HepG2 (cell line): Measurements from ENCODE around the gene OTUD7B. TPM values are rescaled to one million over a fixed set of nuclear protein-coding genes. Genes with fewer than 3 reads are reported as not detected.

Experiments
- CREM ChIP-seq, 2 experiments: sonication (generic) in 1 of 2; formaldehyde crosslinking in 1 of 2; IDR thresholded peaks; 2 replicates each; pipeline versions ENCODE4 v1.4.0 to v1.6.1; 2016 to 2020; ENCODE audit warnings: antibody characterized with exemption in 1 of 2, mild to moderate bottlenecking in 1 of 2, missing genetic modification reagents in 1 of 2
- ELF3 ChIP-seq: IDR thresholded peaks from 2 replicates; pipeline ENCODE4 v1.6.1; 2016; ENCODE audit warnings: missing genetic modification reagents, missing compliant biosample characterization
- GPN1 ChIP-seq: sonication (generic); formaldehyde crosslinking; IDR thresholded peaks from 2 replicates; pipeline ENCODE4 v1.5.1; 2020; ENCODE audit warnings: missing genetic modification reagents, borderline replicate concordance
- KAT8 ChIP-seq: IDR thresholded peaks from 2 replicates; pipeline ENCODE4 v1.6.1; 2016; ENCODE audit warnings: missing genetic modification reagents, missing compliant biosample characterization
- MTA1 ChIP-seq: sonication (generic); formaldehyde crosslinking; IDR thresholded peaks from 2 replicates; pipeline ENCODE4 v1.4.0; 2020; ENCODE audit warnings: missing genetic modification reagents, mild to moderate bottlenecking, borderline replicate concordance
- POLR2G ChIP-seq: fragments of 200-400 bp; formaldehyde crosslinking; IDR thresholded peaks from 2 replicates; pipeline ENCODE4 v1.6.1; 2018; ENCODE audit warnings: mild to moderate bottlenecking, low read depth, low read length, moderate library complexity
- RFXANK ChIP-seq: IDR thresholded peaks from 2 replicates; pipeline ENCODE4 v1.6.1; 2016
- TEAD2 ChIP-seq: sonication (generic); formaldehyde crosslinking; IDR thresholded peaks from 2 replicates; pipeline ENCODE4 v1.9.0; 2021; ENCODE audit warnings: missing genetic modification reagents
- ZNF567 ChIP-seq: sonication (generic); formaldehyde crosslinking; IDR thresholded peaks from 2 replicates; pipeline ENCODE4 v1.8.1; 2023; ENCODE audit warnings: mild to moderate bottlenecking, missing genetic modification reagents, borderline replicate concordance
- polyA plus RNA-seq, 8 experiments: library from polyadenylated mRNA; depleted of rRNA in 3 of 8; stranded (reverse) in 7 of 8; unstranded in 1 of 8; fragments of >200 nt; fragmentation: Illumina TruSeq in 4 of 8; extraction: Trizol in 4 of 8; gene quantifications; 2 replicates each; pipeline versions ENCODE4 v1.2.1 to v1.2.3, GENCODE V29; 2011 to 2016; ENCODE audit warnings: low read depth in 4 of 8, missing spikeins in 1 of 8, mixed read lengths in 1 of 8; ENCODE audit not compliant: insufficient read depth in 1 of 8
- total RNA-seq, 5 experiments: library from RNA; depleted of rRNA; stranded (reverse); fragments of >200 nt; fragmentation: Illumina TruSeq; extraction: Trizol; gene quantifications; 2 replicates each; pipeline ENCODE4 v1.2.3, GENCODE V29; 2016; ENCODE audit warnings: low read depth in 1 of 5
- TF ChIP-seq, protein P1 (sequence below): sonication (generic); formaldehyde crosslinking; IDR thresholded peaks from 2 replicates; pipeline ENCODE4 v1.4.0; 2020; ENCODE audit warnings: missing genetic modification reagents, mild to moderate bottlenecking, borderline replicate concordance
- TF ChIP-seq, protein P2 (sequence below): sonication (generic); formaldehyde crosslinking; IDR thresholded peaks from 2 replicates; pipeline ENCODE4 v1.4.0; 2020; ENCODE audit warnings: missing genetic modification reagents
- TF ChIP-seq, protein P3 (sequence below): fragments of 450-650 bp; IDR thresholded peaks from 2 replicates; pipeline ENCODE4 v1.6.1; 2017
- TF ChIP-seq, protein P4 (sequence below): sonication (generic); formaldehyde crosslinking; IDR thresholded peaks from 2 replicates; pipeline ENCODE4 v1.5.1; 2020; ENCODE audit warnings: mild to moderate bottlenecking, missing genetic modification reagents

The OTUD7B gene
- total and polyA plus RNA-seq, 2 of the 13 experiments (the other 11 are each of a cell fraction or from before 2014, with no cell fraction given), result 5.1 to 11.2 TPM

DNA sequence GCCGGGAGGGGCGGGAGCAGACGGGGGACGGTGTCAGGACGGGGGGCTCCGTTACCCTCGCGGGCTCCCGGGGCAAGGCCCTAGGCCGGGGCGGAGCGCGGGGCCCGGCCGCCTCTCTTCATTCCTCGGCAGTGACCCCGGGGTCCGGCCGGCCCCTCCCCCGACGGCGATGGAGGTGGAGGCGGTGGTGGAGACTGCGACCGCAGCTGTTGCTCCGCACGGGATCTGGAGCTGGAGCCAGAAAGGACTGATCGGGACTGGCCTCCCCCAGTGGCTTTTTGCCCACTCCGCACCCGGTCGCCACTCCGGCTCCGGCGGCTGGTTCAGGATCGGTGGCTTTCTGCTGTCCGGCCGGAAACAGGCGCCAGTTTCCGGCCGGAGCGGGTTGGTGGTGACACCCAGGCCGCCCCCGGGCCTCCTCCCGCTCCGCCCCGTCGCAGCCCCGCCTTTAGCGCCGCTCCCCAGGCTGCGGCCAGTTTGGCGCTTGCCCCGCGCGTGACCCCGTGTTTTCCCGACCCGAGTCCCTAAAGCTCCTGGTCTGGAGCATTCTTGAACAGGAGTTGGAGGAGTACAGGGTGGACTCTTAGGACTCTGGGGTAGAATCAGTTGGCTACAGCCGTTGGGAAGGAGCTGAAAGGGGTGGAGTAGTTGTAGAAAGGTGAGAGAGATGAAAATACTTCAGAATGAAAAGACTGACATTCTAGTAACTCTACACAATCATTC lies at the start of gene OTUD7B (continued):
- 0 out of 2 replicates have a peak, but pooled peaks have one; percentile 23 for TF ChIP-seq CREM (IDR thresholded peaks at IDR 0.05)
- no peak for TF ChIP-seq CREM (CRISPR knock-in tag; IDR thresholded peaks at IDR 0.05)
- TF ChIP-seq, protein P1, sequence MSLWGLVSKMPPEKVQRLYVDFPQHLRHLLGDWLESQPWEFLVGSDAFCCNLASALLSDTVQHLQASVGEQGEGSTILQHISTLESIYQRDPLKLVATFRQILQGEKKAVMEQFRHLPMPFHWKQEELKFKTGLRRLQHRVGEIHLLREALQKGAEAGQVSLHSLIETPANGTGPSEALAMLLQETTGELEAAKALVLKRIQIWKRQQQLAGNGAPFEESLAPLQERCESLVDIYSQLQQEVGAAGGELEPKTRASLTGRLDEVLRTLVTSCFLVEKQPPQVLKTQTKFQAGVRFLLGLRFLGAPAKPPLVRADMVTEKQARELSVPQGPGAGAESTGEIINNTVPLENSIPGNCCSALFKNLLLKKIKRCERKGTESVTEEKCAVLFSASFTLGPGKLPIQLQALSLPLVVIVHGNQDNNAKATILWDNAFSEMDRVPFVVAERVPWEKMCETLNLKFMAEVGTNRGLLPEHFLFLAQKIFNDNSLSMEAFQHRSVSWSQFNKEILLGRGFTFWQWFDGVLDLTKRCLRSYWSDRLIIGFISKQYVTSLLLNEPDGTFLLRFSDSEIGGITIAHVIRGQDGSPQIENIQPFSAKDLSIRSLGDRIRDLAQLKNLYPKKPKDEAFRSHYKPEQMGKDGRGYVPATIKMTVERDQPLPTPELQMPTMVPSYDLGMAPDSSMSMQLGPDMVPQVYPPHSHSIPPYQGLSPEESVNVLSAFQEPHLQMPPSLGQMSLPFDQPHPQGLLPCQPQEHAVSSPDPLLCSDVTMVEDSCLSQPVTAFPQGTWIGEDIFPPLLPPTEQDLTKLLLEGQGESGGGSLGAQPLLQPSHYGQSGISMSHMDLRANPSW, result no peak
- TF ChIP-seq KAT8, result peak; percentile 93
- TF ChIP-seq ELF3, result peak; percentile 74
- no peak for TF ChIP-seq GPN1 (CRISPR knock-in tag)
- TF ChIP-seq, protein P2, sequence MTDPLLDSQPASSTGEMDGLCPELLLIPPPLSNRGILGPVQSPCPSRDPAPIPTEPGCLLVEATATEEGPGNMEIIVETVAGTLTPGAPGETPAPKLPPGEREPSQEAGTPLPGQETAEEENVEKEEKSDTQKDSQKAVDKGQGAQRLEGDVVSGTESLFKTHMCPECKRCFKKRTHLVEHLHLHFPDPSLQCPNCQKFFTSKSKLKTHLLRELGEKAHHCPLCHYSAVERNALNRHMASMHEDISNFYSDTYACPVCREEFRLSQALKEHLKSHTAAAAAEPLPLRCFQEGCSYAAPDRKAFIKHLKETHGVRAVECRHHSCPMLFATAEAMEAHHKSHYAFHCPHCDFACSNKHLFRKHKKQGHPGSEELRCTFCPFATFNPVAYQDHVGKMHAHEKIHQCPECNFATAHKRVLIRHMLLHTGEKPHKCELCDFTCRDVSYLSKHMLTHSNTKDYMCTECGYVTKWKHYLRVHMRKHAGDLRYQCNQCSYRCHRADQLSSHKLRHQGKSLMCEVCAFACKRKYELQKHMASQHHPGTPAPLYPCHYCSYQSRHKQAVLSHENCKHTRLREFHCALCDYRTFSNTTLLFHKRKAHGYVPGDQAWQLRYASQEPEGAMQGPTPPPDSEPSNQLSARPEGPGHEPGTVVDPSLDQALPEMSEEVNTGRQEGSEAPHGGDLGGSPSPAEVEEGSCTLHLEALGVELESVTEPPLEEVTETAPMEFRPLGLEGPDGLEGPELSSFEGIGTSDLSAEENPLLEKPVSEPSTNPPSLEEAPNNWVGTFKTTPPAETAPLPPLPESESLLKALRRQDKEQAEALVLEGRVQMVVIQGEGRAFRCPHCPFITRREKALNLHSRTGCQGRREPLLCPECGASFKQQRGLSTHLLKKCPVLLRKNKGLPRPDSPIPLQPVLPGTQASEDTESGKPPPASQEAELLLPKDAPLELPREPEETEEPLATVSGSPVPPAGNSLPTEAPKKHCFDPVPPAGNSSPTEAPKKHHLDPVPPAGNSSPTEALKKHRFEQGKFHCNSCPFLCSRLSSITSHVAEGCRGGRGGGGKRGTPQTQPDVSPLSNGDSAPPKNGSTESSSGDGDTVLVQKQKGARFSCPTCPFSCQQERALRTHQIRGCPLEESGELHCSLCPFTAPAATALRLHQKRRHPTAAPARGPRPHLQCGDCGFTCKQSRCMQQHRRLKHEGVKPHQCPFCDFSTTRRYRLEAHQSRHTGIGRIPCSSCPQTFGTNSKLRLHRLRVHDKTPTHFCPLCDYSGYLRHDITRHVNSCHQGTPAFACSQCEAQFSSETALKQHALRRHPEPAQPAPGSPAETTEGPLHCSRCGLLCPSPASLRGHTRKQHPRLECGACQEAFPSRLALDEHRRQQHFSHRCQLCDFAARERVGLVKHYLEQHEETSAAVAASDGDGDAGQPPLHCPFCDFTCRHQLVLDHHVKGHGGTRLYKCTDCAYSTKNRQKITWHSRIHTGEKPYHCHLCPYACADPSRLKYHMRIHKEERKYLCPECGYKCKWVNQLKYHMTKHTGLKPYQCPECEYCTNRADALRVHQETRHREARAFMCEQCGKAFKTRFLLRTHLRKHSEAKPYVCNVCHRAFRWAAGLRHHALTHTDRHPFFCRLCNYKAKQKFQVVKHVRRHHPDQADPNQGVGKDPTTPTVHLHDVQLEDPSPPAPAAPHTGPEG (CRISPR knock-in tag), result no peak; the same call in 1 of the 2 replicates
- TF ChIP-seq ZNF567 (CRISPR knock-in tag), result peak; percentile 76; the same call in 1 of the 2 replicates
- TF ChIP-seq TEAD2 (CRISPR knock-in tag), result no peak
- peak; percentile 85 for TF ChIP-seq POLR2G
- TF ChIP-seq, protein P3, sequence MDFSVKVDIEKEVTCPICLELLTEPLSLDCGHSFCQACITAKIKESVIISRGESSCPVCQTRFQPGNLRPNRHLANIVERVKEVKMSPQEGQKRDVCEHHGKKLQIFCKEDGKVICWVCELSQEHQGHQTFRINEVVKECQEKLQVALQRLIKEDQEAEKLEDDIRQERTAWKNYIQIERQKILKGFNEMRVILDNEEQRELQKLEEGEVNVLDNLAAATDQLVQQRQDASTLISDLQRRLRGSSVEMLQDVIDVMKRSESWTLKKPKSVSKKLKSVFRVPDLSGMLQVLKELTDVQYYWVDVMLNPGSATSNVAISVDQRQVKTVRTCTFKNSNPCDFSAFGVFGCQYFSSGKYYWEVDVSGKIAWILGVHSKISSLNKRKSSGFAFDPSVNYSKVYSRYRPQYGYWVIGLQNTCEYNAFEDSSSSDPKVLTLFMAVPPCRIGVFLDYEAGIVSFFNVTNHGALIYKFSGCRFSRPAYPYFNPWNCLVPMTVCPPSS, result no peak
- TF ChIP-seq MTA1 (CRISPR knock-in tag), result peak; percentile 93; the same call in 1 of the 2 replicates
- TF ChIP-seq, protein P4, sequence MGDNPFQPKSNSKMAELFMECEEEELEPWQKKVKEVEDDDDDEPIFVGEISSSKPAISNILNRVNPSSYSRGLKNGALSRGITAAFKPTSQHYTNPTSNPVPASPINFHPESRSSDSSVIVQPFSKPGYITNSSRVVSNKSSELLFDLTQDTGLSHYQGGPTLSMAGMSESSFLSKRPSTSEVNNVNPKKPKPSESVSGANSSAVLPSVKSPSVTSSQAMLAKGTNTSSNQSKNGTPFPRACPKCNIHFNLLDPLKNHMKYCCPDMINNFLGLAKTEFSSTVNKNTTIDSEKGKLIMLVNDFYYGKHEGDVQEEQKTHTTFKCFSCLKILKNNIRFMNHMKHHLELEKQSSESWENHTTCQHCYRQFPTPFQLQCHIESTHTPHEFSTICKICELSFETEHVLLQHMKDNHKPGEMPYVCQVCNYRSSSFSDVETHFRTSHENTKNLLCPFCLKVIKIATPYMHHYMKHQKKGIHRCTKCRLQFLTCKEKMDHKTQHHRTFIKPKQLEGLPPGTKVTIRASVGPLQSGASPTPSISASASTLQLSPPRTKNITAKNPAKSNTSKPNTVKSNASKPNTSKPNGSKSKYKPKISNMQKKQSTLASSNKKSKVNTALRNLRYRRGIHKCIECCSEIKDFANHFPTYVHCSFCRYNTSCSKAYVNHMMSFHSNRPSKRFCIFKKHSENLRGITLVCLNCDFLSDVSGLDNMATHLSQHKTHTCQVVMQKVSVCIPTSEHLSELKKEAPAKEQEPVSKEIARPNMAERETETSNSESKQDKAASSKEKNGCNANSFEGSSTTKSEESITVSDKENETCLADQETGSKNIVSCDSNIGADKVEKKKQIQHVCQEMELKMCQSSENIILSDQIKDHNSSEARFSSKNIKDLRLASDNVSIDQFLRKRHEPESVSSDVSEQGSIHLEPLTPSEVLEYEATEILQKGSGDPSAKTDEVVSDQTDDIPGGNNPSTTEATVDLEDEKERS (CRISPR knock-in tag), result peak; percentile 71; the same call in 1 of the 2 replicates
- TF ChIP-seq RFXANK, result no peak
